ENCODE data around the gene EMP1.

Gene EMP1

GRCh38 chr12:13196130-13196921 lies at the start of gene EMP1:
EMP1 (plus strand) TSS chr12:13196726; CDS start chr12:13211511, 14,785 bp downstream.
- peak; percentile 88 for DNase-seq (ENCODE audit: low spot score)

DNA sequence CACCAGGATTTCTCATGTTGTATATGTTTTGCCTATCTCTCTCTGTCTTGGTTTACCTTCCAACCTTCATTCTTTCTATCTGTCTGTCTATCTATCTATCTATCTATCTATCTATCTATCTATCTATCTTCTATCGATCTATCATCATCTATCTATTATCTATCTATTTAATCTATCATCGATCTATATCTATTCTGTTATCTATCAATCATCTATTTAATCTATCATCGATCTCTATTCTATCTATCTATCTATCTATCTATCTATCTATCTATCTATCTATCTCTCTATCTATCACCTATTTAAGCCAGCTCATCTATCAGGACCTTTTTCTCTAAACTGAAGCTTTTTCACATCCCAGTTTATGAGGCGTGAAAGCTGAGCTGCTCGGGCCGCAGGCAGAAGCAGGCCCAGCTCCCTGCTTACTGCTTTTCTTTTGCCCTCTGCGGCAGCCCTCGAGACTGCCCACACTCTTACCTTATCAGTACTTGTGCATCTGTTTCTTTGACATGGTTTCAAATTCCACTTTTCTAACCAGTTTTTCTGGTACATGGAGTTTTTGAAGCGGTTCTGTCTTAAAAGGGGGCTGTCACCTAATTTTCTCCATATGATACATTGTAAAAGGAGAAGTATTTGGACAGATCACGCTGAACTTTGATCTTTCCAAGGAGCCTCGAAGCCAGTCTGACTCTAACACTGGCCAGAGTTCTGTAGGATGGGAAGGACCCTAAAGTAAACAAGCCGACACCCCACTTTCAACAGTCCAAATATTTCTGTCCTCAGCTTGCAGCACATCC lies 48.6 kb upstream of the EMP1 start:
- no peak for DNase-seq (ENCODE audit: low spot score)

DNA sequence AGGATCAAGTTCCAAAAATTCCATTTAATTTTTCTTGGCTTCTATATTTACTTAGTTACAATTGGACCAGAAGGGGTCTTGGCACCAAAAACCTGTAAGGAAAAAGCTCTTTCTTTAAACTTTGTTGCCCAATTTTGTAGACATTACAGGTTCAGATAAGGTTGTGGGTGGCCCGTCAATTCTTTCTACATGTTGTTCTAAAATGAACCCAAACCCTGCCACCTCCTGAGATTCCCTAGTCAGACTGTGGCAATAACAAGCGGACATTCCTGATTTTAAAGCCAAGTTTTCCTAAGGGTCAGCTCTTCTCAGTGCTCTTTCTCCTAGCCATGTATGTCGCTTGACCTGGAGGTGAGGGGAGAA lies 48.1 kb upstream of the EMP1 start:
- no peak for DNase-seq (ENCODE audit: low spot score)

GRCh38 chr12:13149411-13149810 lies 47.1 kb upstream of the EMP1 start:
- no peak for DNase-seq (ENCODE audit: low spot score)

DNA sequence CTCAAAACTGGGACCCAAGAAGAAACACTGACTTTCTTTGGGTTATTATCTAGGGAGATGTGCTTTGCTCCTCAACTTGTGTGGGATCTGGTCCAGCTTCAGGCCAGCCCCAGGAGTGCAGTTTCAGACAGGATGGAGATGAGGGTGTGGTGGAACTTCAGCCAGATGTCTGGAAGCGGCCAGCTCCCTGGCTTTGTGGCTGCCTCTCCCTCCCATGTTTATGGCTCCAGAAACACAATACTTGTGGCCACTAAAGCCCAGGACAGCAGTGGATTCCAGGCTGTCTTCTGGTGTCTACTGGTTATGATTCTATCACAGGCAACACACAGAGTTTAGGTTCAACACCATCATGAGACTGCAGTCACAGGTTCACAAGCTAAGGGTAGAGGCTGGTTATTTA lies 44.2 kb upstream of the EMP1 start:
- DNase-seq (ENCODE audit: low spot score) = no peak

DNA sequence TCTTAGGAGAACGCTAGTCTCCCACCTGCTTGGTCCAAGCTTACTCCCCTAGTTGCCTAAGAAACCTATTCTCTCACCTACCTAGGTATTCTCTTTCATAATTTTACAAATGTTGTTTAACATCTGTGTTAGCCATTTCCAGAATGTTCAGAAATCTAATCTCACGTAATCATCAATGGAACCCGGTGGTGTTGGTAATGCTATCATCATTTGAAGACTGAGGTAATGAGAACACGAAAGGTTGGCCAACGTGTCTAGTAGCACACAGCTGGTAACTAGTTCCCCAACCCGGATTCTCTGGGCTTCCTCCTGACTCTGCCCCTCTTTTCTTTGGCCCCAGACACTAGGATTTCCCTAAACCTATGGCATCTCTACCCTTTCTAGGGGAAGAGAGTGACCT lies 43.8 kb upstream of the EMP1 start:
- DNase-seq (ENCODE audit: low spot score) = no peak

DNA sequence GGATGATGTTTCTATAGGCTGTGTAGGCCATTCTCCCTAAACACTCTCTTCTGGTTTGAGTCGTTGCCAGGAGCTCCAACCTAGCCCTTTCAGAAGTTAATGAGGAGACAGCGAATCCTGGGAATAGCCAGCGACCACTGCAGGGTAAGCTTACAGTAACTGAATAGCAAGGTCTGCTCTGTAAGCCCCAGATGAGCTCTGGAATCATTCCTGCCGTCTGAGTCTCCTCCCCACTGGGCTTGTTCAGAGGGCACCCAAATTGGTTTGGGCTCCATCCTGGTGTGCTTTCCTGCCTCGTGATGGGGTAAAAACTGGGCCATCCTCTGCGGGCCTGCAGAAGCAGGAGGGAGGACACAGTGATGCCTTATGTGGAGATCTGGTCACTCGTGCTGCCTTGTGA lies 43.3 kb upstream of the EMP1 start:
- DNase-seq (ENCODE audit: low spot score) = no peak

DNA sequence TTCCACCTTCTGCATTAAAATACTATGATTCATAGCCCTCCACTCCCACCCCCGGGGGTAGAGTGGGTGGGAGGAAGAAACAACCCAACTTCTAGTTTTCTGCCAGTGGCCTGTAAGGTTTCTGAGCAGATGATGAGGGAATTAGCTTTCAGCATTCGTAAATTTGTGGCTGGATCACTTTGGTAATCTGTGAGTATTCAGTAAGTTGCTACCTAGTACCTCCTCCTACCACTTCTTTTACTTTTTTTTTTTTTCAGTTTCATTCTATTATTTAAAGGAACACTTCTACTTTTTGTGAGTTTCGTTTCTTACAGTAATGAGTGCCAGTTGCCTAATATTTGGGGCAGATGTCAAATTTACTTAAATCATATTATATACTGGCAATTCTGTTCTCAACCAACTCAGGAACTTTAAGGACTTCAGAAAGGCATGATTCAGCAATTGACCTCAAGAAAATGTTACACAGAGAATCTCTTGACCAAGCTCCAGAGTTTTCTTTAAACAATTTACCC lies 42.4 kb upstream of the EMP1 start:
- no peak for DNase-seq (ENCODE audit: low spot score)

DNA sequence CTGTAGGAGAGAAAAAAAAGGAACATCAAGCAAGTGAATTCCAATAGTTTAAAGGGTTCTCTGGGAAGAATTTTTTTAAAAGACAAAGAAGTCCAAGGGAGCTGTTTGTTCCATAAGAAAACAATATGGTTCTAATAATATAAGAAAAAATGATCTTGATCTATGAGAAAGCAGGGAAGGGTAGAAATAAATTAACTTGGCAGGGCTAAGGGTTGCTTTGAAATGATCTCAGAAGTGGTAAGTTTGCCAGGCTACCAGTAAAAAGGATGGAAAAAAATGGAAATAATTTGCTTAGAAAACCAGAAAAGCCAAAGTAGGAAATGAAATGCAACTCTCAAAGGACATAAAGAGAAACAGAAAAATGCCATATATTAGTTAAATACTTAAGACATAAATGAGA lies 41.7 kb upstream of the EMP1 start:
- DNase-seq (ENCODE audit: low spot score) = no peak

GRCh38 chr12:13156277-13156676 lies 40.2 kb upstream of the EMP1 start:
- DNase-seq (ENCODE audit: low spot score) = no peak

DNA sequence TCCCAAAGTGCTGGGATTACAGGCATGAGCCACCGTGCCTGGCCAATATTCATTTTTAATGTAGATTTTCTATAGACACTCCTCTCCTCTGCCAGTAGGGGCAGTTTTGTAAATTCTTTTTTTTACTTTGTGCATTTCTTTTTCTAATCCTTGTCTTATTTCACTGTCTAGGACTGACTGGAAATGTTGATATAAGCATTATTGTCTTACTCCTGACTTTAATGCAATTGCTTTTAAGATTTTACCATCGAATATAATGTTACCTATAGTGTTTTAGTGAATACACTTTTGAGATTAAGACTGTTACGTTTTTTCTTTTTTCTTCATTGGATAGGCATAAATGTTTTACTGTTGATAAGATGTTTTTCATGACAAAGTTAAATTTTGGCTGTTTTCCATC lies 35.4 kb upstream of the EMP1 start:
- DNase-seq (ENCODE audit: low spot score) = no peak

DNA sequence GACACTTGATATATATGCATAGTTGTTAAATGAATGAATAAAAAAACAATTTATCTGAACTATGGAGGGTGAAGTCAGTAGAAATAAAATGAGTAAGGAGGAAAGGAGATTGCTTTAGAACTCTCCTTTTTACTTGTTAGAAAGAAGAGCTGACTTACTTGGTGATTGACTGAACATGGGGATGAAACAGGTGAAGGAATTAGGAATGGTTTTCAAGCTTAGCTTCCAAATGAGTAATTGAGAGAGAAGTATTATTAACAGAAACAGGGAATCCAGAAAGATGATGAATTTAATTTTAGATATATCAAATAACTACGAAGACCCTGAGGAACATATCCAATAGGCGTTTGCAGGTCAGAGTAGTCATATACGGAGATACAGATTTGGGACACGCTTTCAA lies 33.6 kb upstream of the EMP1 start:
- DNase-seq (ENCODE audit: low spot score) = no peak

GRCh38 chr12:13163868-13164635 lies 32.5 kb upstream of the EMP1 start:
- no peak for DNase-seq (ENCODE audit: low spot score)

DNA sequence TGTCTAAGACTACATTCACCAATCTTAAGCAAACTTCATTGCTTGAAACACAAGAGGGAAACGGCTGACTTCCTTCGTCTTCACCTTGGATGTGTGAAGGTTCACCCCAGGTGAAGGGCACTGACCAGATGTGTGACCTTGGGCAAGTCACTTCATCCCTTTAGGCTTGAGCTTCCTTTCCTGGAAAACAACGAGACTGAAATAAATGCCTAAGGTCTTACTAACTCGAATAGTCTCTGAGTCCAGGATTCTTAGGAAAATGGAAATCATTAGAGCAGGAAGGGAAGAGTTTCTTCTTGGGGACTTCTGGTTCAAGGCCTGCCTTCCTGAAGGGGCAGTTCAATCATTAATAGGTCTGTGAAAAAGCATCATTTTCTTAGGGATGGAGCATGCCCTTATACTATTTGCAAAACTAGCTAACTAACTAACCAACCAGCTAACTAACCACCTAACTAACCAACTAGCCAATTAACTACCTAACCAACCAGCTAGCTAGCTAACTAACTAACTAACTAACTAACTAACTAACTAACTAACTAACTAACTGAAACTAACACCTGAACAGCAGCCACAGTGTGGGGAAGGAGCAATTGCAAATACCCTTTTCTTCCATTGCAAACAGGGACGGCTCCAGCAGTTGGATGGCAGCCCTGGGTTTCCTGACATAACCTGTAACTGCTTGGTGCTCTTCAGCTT lies 31.5 kb upstream of the EMP1 start:
- no peak for DNase-seq (ENCODE audit: low spot score)

DNA sequence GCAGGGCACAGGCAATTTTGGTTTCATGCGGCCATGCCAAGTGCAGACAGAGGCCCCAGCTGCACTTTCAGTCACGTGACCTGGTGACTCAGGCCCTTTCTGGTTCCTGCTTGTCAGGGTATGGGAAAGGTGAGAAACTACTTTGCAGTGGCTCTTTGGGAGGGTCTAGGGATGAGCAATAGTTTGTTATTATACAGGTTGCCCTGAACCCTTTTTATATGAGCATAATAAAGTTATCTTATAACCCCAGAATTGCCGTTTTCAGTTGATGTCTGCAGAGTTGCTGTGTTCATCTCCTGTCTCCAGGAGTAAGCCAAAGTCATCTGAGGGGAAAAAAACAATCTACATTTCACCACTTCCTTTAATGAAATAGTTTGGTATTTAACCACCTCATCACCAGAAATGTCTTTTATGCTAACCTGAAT lies 30.9 kb upstream of the EMP1 start:
- no peak for DNase-seq (ENCODE audit: low spot score)

- no peak for DNase-seq (ENCODE audit: low spot score)
These were observed 29.3 kb upstream of the EMP1 start for GRCh38 chr12:13167226-13167625.

DNA sequence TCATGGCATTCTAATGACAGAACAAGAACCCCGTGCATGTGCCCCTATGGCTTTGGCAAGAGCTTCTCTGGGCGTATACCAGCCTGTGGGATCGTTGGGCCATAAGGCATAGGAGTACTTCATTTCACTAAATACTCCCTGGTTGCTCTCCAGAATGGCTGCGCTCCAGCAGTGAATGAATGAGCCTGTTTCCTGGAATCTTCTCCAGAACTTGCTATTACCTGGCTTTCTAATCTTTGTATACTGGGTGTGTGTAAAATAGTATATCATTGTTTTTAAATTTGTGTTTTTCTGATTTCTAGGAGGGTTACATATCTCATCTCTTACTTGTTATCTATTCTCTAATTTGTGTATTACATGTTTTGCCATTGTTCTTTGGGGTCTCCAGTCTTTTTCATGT lies 28.6 kb upstream of the EMP1 start:
- DNase-seq (ENCODE audit: low spot score) = no peak

- no peak for DNase-seq (ENCODE audit: low spot score)
These were observed 27.3 kb upstream of the EMP1 start for GRCh38 chr12:13169272-13169671.

GRCh38 chr12:13170892-13171490 lies 25.5 kb upstream of the EMP1 start:
- DNase-seq (ENCODE audit: low spot score) = no peak

DNA sequence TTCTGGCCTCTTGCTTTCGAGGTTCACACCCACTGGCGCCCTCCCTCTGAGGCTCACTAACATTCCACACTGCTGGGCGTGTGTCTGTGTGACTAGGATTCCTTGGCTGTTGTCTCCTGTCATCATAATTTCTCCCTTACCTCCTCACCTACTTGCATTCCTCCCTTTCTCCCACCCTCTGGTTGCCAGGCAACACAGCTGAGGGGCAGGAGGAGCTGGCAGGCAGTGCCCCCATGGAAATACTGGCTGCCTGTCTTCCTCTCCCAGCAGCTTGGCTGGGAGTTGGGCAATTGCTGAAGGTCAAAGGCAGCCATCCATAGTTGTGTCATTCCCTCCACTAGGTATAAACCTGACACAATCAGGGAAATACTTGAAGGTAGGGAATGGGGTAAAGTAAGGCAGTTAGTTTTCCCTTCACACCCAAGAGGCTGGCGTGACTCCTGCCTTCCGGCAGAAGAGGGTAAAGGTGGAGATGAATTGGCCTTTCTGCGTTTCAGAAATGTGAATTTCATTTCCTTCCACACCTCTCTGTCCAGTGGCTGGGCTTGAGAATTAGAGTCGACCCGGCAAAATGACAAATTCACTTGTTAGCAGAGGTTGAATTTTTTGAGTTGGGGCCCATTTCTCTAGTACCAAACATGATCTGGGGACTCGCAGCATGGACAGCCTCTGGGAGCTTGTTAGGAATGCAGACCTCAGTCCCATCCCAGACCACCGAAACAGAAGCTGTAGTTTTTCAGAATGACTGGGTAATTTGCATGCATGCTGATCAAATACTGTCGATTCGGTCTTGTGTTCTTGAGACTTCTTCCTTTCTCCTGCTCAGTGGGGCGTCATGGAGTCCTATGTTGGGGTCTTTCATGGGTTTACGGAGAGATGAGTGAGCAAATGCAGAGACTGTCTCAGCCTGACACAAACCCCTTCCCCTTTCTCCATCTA lies 24.3 kb upstream of the EMP1 start:
- peak; percentile 13 for DNase-seq (ENCODE audit: low spot score)

Measured in Ammon's horn (tissue), 1 donor.